ENCODE results near the gene SERPINI1.

SERPINI1 gene

DNA sequence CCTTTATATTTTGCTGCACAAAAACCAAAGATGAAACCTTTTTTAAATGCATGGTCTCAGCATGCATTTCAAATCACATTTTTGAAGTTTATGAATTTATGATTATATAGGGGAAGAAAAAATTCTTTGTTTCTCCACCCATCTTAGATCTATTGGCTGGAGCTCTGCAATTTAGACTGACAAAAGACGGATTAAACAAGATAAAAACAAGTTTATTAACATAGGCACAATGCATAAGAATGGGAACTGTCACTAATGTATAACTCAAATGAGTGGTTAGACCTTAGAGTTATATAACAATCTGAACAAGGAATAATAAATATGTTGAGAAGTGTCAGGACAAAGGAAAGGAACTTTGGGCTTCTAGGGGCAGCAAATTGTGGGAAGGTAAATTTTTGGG lies 132.5 kb downstream of the SERPINI1 start:
- Histone ChIP-seq H3K4me3 (ENCODE audit: insufficient read length, low read depth) (no peak overlapping the region), H3K4me1 (ENCODE audit: insufficient read depth, insufficient read length) (no peaks in the 10 kb centered on the region), H3K27me3 (ENCODE audit: insufficient read depth, insufficient read length) (no peaks in the 10 kb centered on the region), H3K9ac (ENCODE audit: insufficient read length, low read depth) (no peak overlapping the region), H3K36me3 (ENCODE audit: insufficient read depth, insufficient read length, low read length) (no peaks in the 10 kb centered on the region), H3K9me3 (ENCODE audit: insufficient read depth, low read length) (no peaks in the 10 kb centered on the region)
- no peak for DNase-seq (ENCODE audit: low read depth, low spot score)
- no peak for TF ChIP-seq YY1 (IDR thresholded peaks at IDR 0.05; ENCODE audit: insufficient read depth, insufficient read length)

DNA sequence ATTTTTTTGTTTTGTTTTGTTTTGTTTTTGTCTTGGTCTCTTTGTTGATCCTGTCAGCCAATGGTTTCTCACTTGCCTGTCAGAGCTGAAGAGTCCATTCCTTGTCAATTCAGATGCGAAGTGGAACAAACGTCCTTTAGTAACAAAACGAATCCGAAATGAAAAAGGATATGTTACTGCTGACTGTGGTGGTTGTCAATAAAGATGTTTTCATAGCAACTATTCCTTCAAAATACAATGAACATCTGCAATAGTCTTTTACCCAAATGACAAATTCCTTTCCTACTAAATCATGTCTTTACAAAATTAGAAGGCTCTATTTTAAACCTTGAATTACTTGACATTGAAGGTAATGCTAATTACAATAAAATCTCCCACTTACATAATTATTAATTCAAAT lies 134.7 kb downstream of the SERPINI1 start:
- no peaks in the 10 kb centered on the region for H3K4me1 ChIP-seq (ENCODE audit: insufficient read depth, insufficient read length)
- no peak for DNase-seq (ENCODE audit: low read depth, low spot score)
- H3K4me3 ChIP-seq (ENCODE audit: insufficient read length, low read depth) = no peak overlapping the region

DNA sequence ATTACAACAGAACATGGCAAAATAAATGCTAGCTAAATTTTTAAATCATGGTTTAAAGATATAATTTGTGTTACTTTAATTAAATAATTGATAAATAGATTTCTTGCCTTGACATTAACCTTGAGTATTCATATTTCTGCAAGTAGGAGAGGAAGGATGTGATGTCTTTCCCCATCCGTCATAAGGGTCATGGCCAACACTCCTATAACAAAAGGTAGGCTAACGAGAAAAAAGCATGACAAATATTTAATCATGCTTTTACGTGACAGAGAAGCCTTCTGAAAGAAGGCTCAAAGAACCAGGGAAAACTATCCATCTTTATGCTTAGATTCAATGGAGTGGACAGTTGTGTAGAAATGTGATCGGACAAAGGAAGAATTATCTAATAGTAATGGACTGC lies 135.2 kb downstream of the SERPINI1 start:
- Histone ChIP-seq H3K36me3 (ENCODE audit: insufficient read depth, insufficient read length, low read length) (no peaks in the 10 kb centered on the region), H3K4me3 (ENCODE audit: insufficient read length, low read depth) (no peak overlapping the region), H3K9ac (ENCODE audit: insufficient read length, low read depth) (no peak overlapping the region), H3K4me1 (ENCODE audit: insufficient read depth, insufficient read length) (no peaks in the 10 kb centered on the region), H3K27me3 (ENCODE audit: insufficient read depth, insufficient read length) (no peaks in the 10 kb centered on the region), H3K9me3 (ENCODE audit: insufficient read depth, low read length) (no peaks in the 10 kb centered on the region)
- DNase-seq (ENCODE audit: low read depth, low spot score) = no peak
- TF ChIP-seq ZNF274 (IDR thresholded peaks at IDR 0.05; ENCODE audit: low read depth, low read length) (no peak), SUZ12 (IDR thresholded peaks at IDR 0.05; ENCODE audit: extremely low read depth, insufficient read depth, insufficient read length) (no peak), YY1 (IDR thresholded peaks at IDR 0.05; ENCODE audit: insufficient read depth, insufficient read length) (no peak)

More for the DNA sequence above, 134.7 kb downstream of the SERPINI1 start:
- Histone ChIP-seq H3K36me3 (ENCODE audit: insufficient read depth, insufficient read length, low read length) (no peaks in the 10 kb centered on the region), H3K9ac (ENCODE audit: insufficient read length, low read depth) (no peak overlapping the region), H3K9me3 (ENCODE audit: insufficient read depth, low read length) (no peaks in the 10 kb centered on the region), H3K27me3 (ENCODE audit: insufficient read depth, insufficient read length) (no peaks in the 10 kb centered on the region)
- no peak for TF ChIP-seq YY1 (IDR thresholded peaks at IDR 0.05; ENCODE audit: insufficient read depth, insufficient read length)
- TF ChIP-seq SUZ12 (IDR thresholded peaks at IDR 0.05; ENCODE audit: extremely low read depth, insufficient read depth, insufficient read length) = no peak
- TF ChIP-seq ZNF274 (IDR thresholded peaks at IDR 0.05; ENCODE audit: low read depth, low read length) = no peak

DNA sequence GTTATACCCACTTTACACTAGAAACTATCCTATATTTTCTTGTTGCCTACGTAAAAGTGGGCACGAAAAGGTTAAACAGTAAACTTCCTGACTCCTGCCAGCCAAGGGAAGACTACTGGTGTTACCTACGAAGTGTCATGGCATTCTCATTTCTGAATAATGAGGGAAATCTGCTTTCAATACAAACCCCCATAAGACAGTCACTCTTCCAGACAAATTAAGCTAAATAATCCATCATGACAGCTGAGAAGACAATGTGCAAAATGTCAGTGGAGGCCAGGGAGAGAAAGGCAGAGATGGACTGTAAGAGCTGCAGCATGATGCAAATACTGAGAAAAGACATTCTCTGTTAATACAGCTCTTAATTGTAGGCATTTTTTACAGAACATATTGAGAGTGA lies 136.5 kb downstream of the SERPINI1 start:
- TF ChIP-seq ZNF274 (IDR thresholded peaks at IDR 0.05; ENCODE audit: low read depth, low read length) (no peak), SUZ12 (IDR thresholded peaks at IDR 0.05; ENCODE audit: extremely low read depth, insufficient read depth, insufficient read length) (no peak), YY1 (IDR thresholded peaks at IDR 0.05; ENCODE audit: insufficient read depth, insufficient read length) (no peak)
- H3K9me3 ChIP-seq (ENCODE audit: insufficient read depth, low read length) = no peaks in the 10 kb centered on the region
- H3K4me1 ChIP-seq (ENCODE audit: insufficient read depth, insufficient read length) = no peaks in the 10 kb centered on the region

DNA sequence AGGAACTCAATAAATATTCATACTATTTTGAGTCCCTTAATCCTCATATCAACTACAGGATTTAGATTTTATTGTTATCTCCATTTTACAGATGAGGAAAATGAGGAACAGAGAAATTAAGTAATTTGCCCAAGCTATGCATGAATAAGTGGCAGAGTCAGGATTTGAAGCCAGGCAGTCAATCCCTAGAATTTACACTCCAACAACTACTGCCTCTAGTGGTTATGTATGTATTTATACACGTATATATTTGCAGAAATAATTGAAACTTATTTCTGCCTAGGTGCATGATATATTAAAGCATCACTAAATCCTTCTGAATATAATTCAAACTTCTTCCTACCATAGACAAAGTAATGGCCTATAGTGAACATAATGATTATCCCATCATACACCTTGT lies 137.4 kb downstream of the SERPINI1 start:
- no peak for TF ChIP-seq ZNF274 (IDR thresholded peaks at IDR 0.05; ENCODE audit: low read depth, low read length)
- TF ChIP-seq YY1 (IDR thresholded peaks at IDR 0.05; ENCODE audit: insufficient read depth, insufficient read length) = no peak
- TF ChIP-seq SUZ12 (IDR thresholded peaks at IDR 0.05; ENCODE audit: extremely low read depth, insufficient read depth, insufficient read length) = no peak
- no peak for DNase-seq (ENCODE audit: low read depth, low spot score)
- no peaks in the 10 kb centered on the region for H3K36me3 ChIP-seq (ENCODE audit: insufficient read depth, insufficient read length, low read length)
- H3K27me3 ChIP-seq (ENCODE audit: insufficient read depth, insufficient read length) = no peaks in the 10 kb centered on the region
- H3K9me3 ChIP-seq (ENCODE audit: insufficient read depth, low read length) = no peaks in the 10 kb centered on the region
- no peak overlapping the region for H3K4me3 ChIP-seq (ENCODE audit: insufficient read length, low read depth)
- no peaks in the 10 kb centered on the region for H3K4me1 ChIP-seq (ENCODE audit: insufficient read depth, insufficient read length)
- no peak overlapping the region for H3K9ac ChIP-seq (ENCODE audit: insufficient read length, low read depth)

More for the DNA sequence above, 136.5 kb downstream of the SERPINI1 start:
- Histone ChIP-seq H3K4me3 (ENCODE audit: insufficient read length, low read depth) (no peak overlapping the region), H3K36me3 (ENCODE audit: insufficient read depth, insufficient read length, low read length) (no peaks in the 10 kb centered on the region), H3K9ac (ENCODE audit: insufficient read length, low read depth) (no peak overlapping the region), H3K27me3 (ENCODE audit: insufficient read depth, insufficient read length) (no peaks in the 10 kb centered on the region)
- DNase-seq (ENCODE audit: low read depth, low spot score) = no peak

DNA sequence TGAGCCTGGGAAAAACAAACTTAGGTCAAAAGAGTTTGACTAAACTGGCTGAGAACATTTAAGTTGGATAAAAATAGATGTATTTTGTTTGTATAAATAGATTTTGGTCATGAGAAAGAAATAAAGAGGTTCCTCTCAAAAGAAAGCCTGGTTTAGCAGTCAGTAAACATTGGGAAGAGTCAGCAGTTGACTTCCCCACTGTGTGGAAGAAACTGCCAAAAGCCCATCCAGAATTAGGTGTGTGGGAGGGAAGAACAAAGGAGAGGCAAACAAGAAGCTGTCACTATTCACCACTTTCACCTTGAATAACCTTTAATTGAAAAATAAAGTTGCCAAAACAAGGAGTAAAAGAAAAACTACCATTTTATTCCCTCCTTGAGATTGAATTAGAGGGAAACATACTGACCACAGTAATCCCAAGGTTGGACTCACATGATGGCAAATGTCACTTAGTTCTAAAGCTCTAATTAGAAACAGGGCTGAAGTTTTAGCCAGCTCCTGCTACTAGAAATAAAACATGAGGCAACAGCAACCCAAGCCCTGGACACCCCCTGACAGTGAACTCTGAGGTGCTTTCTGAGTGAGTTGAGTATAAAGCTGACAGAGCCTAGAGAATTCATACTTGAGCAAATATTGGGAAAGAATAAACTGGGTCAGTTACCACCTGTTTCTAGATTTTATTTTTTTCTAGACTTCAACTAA lies 139.3 kb downstream of the SERPINI1 start:
- Histone ChIP-seq H3K27me3 (ENCODE audit: insufficient read depth, insufficient read length) (no peaks in the 10 kb centered on the region), H3K9ac (ENCODE audit: insufficient read length, low read depth) (no peak overlapping the region), H3K36me3 (ENCODE audit: insufficient read depth, insufficient read length, low read length) (no peaks in the 10 kb centered on the region), H3K4me1 (ENCODE audit: insufficient read depth, insufficient read length) (no peaks in the 10 kb centered on the region), H3K9me3 (ENCODE audit: insufficient read depth, low read length) (no peaks in the 10 kb centered on the region), H3K4me3 (ENCODE audit: insufficient read length, low read depth) (no peak overlapping the region)
- TF ChIP-seq SUZ12 (IDR thresholded peaks at IDR 0.05; ENCODE audit: extremely low read depth, insufficient read depth, insufficient read length) = no peak
- no peak for TF ChIP-seq ZNF274 (IDR thresholded peaks at IDR 0.05; ENCODE audit: low read depth, low read length)
- TF ChIP-seq YY1 (IDR thresholded peaks at IDR 0.05; ENCODE audit: insufficient read depth, insufficient read length) = no peak
- DNase-seq (ENCODE audit: low read depth, low spot score) = no peak
